Gastroesophageal sphincter (tissue), 3 donors: Measurements from ENCODE around the gene BOK.

Experiments used
- CTCF ChIP-seq, 4 experiments: fragments of 200-600 bp in 2 of 4; fragments of 450-650 bp in 2 of 4; sonication (generic) in 1 of 4; IDR thresholded peaks; one replicate each; pipeline ENCODE4 v1.5.1; 2017 to 2019; ENCODE audit warnings: antibody characterized with exemption in 4 of 4, mild to moderate bottlenecking in 2 of 4, moderate library complexity in 2 of 4
- POLR2A ChIP-seq, 2 donors: fragments of 450-650 bp; IDR thresholded peaks; one replicate each; pipeline ENCODE4 v1.6.1; 2017; ENCODE audit warnings: antibody characterized with exemption in 2 of 2, mild to moderate bottlenecking in 2 of 2, moderate library complexity in 1 of 2
- POLR2AphosphoS5 ChIP-seq: sonication (generic); formaldehyde crosslinking; IDR thresholded peaks from one replicate; pipeline ENCODE4 v1.6.1; 2017; ENCODE audit warnings: antibody characterized with exemption

DNA sequence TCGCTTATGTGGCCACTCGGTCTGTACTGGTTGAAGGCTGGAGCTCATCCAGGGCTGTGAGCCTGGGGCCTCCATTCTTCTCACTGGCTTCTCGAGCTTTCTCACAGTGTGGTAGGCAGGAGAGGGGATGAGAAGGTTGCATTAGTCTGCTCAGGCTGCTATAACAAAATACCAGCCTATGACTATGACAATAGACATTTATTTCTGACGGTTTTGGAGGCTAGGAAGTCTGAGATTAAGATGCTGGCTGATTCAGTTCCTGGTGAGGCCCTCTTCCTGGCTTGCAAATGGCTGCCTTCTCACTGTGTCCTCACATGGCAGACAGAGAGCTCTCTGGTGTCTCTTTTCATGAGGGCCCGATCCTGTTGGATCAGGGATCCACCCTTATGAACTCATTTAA, 44.0 kb upstream of the BOK start:
- TF ChIP-seq CTCF (IDR thresholded peaks at IDR 0.05) (no peak), POLR2A (IDR thresholded peaks at IDR 0.05) (no peak), POLR2AphosphoS5 (no peak)
